HUES64 (cell line): ENCODE measurements around the gene PSME3IP1.

ENCODE experiments used
- H3K27ac ChIP-seq: 2 replicates; pipeline ENCODE4 v1.7.0; 2013; ENCODE audit warnings: low read depth, low read length, inconsistent platforms
- H3K27me3 ChIP-seq: 2 replicates; pipeline ENCODE4 v1.6.1; 2013; ENCODE audit warnings: mild to moderate bottlenecking, low read length; ENCODE audit not compliant: insufficient read depth
- H3K36me3 ChIP-seq: 2 replicates; pipeline ENCODE4 v1.6.1; 2013; ENCODE audit warnings: mild to moderate bottlenecking, low read length; ENCODE audit not compliant: insufficient read depth
- H3K4me1 ChIP-seq: 2 replicates; pipeline ENCODE4 v1.6.1; 2013; ENCODE audit warnings: mild to moderate bottlenecking, low read length, moderate library complexity; ENCODE audit not compliant: insufficient read depth
- H3K4me3 ChIP-seq: 2 replicates; pipeline ENCODE4 v1.5.1; 2013; ENCODE audit warnings: mild to moderate bottlenecking, low read length, moderate library complexity
- H3K9ac ChIP-seq: 2 replicates; pipeline ENCODE4 v1.6.1; 2013; ENCODE audit warnings: mild to moderate bottlenecking, low read depth, low read length
- H3K9me3 ChIP-seq: 2 replicates; pipeline ENCODE4 v1.6.1; 2013; ENCODE audit warnings: low read depth, low read length; ENCODE audit not compliant: insufficient read depth
- WGBS: fragments of 150-250, 120-280 bp; methylation state at CpG from one replicate; pipeline ENCODE4 v1.1.7; 2013; ENCODE audit warnings: missing lambda C conversion rate; 5-methylcytosine and 5-hydroxymethylcytosine counted together

PSME3IP1 gene

DNA sequence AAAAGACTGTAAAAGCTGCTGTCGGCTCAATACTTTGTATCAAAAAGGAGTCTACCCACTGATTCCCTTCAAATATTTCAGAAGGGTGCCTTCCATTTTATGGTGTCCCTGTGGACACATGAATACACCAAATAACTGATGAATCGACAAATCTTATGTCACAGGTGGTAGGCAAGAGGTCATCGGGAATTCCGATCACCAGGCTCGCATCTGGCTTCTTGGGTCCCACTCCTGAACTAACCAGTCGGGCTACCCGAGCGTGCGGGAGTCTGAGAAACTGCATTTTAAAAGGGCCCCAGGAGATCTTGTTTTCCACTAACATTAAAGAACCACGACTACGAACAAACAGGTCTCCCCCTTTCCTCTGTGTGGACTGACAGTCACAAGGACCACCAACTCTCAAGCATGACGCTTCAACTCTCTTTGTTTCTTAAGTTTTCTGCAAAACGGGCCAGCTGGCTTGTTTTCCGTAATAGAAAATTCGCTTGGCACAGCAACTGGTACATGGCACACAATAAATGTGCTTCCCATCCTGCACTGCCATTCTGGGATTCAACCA, 873 bp downstream of the PSME3IP1 start:
- 23% methylated on average over 15 of the region's 15 CpGs for WGBS

DNA sequence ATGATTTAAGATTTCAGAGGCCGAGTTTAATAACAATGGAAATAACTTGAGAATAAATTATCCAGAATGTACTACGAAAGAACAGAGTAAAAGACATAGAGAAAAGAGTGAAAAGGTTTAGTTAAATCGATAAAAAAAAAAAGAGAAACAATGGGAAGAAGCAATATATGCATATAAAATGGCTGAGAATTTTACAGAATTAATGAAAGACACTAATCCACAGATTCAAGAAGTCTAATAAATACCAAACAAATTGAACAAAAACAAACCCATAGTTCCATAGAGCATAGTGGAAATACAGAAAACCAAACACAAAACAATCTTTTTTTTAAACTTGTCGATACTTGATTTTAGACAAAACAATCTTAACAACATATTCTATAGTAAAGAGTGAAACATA, 1.7 kb downstream of the PSME3IP1 start:
- Histone ChIP-seq H3K27ac (no peak overlapping the region), H3K4me3 (peak overlapping the region; percentile 91)
- 93% methylated on average over 3 of the region's 4 CpGs for WGBS

More for the DNA sequence above, 873 bp downstream of the PSME3IP1 start:
- no peaks in the 10 kb centered on the region for H3K36me3 ChIP-seq
- H3K27me3 ChIP-seq, result no peaks in the 10 kb centered on the region
- H3K4me1 ChIP-seq, result peaks cover 22% of the 10 kb centered on the region; the same call in 1 of the 2 replicates
- H3K9ac ChIP-seq, result peak overlapping the region; percentile 91
- H3K27ac ChIP-seq, result peak overlapping the region; percentile 86
- H3K9me3 ChIP-seq, result no peaks in the 10 kb centered on the region
- peak overlapping the region; percentile 91 for H3K4me3 ChIP-seq

DNA sequence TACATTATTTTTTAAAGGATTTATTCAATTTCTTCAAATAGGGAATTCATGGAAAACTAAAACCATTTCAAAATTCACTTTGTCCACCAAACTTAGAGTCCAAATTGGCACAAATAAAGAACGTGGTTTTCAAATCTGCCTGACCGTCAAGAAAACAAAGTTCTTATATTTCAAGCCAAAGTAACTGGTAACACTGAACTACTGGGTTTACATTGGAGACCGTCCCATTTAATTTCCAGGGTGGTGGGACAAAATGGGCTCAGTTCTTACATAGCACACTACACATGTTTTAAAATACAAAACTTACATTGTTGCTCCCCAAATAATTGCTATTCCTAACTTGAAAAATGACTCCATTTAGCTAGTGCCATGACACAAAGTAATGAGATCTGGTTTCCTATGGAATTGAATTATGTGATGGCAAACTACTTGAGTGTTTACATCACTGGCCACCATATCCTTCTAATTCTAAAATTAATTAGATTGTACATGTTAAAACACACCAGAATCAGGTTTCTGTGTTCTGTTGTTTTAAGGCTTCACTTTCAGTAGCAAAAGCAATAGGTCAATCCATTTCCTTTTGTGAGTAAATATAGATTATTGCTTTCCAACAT, 6.5 kb downstream of the PSME3IP1 start:
- Histone ChIP-seq H3K4me3 (no peak overlapping the region), H3K27ac (0 out of 2 replicates have a peak overlapping the region, but pooled peaks have one; percentile 14), H3K9ac (no peak overlapping the region), H3K36me3 (0 out of 2 replicates have a peak, but pooled peaks cover 4% of the 10 kb centered on the region), H3K27me3 (no peaks in the 10 kb centered on the region), H3K4me1 (peaks cover 23% of the 10 kb centered on the region), H3K9me3 (no peaks in the 10 kb centered on the region)
- 81% methylated on average over 3 of the region's 3 CpGs for WGBS

More for the DNA sequence above, 1.7 kb downstream of the PSME3IP1 start:
- H3K36me3 ChIP-seq, result no peaks in the 10 kb centered on the region
- no peaks in the 10 kb centered on the region for H3K27me3 ChIP-seq
- H3K9me3 ChIP-seq, result no peaks in the 10 kb centered on the region
- H3K4me1 ChIP-seq, result peaks cover 30% of the 10 kb centered on the region
- no peak overlapping the region for H3K9ac ChIP-seq

DNA sequence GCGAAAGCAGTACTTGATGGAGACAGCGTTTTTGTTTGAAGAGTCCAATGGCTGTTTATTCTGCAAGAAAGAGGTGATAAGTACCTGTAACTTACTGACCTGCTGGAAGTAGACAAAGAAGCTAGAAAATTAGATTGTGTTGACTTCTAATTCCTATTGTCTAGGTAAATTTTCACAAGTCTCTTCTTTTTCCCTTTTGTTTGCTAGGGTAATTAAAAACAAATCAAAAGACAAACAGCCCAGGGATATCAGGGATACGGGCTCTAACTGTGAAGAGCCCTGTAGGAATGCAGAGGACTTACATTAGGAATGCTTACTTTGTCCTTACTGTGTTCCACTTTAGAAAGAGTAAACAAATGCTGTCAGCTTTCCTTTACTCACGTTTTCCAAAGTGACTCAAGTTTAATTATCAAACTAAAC, 7.0 kb downstream of the PSME3IP1 start:
- 0 out of 2 replicates have a peak, but pooled peaks cover 4% of the 10 kb centered on the region for H3K36me3 ChIP-seq
- H3K27ac ChIP-seq, result 0 out of 2 replicates have a peak overlapping the region, but pooled peaks have one; percentile 14
- WGBS, result 64% methylated on average over 3 of the region's 4 CpGs
- H3K4me3 ChIP-seq, result no peak overlapping the region
- H3K9me3 ChIP-seq, result no peaks in the 10 kb centered on the region
- peaks cover 20% of the 10 kb centered on the region for H3K4me1 ChIP-seq
- H3K27me3 ChIP-seq, result no peaks in the 10 kb centered on the region
- H3K9ac ChIP-seq, result no peak overlapping the region

DNA sequence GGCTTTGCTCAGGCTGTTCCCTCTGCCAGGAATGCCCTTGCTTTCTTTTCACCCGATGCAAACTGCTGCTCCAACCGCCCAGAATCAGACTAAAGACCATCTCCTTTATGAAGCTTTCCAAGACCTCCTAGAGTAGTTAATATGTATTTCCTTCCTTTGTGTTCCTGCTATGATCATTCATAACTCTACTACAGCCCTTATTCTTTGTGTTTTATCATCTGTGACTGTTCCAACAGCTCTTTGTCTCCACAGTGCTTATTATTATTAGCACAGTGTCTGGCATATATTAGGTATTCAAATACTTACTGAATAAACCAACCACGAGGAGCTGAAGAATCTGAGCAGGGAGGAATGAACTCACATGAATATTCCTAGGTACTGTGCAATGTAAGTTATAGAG, 7.6 kb downstream of the PSME3IP1 start:
- H3K4me3 ChIP-seq, result no peak overlapping the region
- no peaks in the 10 kb centered on the region for H3K27me3 ChIP-seq
- peaks cover 20% of the 10 kb centered on the region for H3K4me1 ChIP-seq
- no peak overlapping the region for H3K9ac ChIP-seq
- H3K27ac ChIP-seq, result no peak overlapping the region
- WGBS, result 93% methylated on average over 3 of the region's 3 CpGs
- no peaks in the 10 kb centered on the region for H3K9me3 ChIP-seq
- peaks cover 10% of the 10 kb centered on the region; the same call in 1 of the 2 replicates for H3K36me3 ChIP-seq

DNA sequence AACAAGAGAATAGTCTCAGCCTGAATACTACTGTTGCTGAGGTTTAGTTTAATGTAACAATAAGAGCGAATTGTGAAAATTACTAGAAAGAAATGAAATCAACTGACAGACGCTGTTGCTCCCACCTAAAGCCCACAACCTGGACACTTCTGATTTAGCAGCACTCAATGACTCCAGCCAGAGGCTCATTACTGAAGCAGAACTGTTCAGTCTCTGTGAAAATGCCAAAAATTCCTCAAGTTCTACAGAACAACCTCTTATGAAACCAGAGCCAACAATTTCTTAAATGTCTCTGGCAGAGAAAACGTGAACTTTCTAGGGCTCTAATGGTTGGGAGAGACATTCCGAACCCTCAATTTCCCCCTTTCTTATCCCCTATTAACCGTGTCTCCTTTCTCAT, 9.9 kb downstream of the PSME3IP1 start:
- Histone ChIP-seq H3K36me3 (peaks cover 33% of the 10 kb centered on the region), H3K27ac (no peak overlapping the region), H3K4me1 (peaks cover 14% of the 10 kb centered on the region), H3K4me3 (no peak overlapping the region), H3K9me3 (no peaks in the 10 kb centered on the region), H3K9ac (no peak overlapping the region), H3K27me3 (no peaks in the 10 kb centered on the region)
- 90% methylated on average over 5 of the region's 5 CpGs for WGBS

DNA sequence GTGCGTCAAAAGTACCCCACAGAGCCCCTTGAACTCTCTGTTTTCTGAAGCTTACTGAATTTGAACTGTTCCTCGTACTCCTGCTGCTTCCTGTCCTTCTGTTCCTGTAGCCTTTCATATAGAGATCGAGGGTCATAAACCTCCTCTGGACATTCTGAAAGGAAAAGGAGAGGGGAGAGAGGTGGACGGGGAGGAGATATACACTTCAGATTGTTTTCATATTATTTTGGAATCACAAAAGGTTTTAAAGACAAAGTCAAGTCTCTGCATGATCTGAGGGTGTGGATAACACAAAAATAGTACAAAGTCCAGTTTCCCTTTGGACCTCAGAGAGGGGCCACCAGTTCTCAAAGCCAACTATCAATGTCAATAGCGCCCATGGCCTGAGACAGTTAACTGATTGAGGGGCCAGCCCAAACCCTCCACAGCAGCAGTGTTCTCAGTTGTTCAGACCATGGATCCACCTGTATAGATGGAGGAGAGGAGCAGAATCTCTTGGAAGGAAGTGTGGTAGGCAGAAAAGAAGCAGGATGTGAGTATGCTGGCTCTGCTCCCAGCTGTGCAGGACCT, 13.0 kb downstream of the PSME3IP1 start:
- Histone ChIP-seq H3K9ac (no peak overlapping the region), H3K27ac (no peak overlapping the region), H3K4me3 (no peak overlapping the region), H3K4me1 (no peaks in the 10 kb centered on the region; the same call in 1 of the 2 replicates), H3K36me3 (peaks cover 52% of the 10 kb centered on the region), H3K27me3 (no peaks in the 10 kb centered on the region), H3K9me3 (no peaks in the 10 kb centered on the region)
- WGBS, result 95% methylated on average over 5 of the region's 5 CpGs

DNA sequence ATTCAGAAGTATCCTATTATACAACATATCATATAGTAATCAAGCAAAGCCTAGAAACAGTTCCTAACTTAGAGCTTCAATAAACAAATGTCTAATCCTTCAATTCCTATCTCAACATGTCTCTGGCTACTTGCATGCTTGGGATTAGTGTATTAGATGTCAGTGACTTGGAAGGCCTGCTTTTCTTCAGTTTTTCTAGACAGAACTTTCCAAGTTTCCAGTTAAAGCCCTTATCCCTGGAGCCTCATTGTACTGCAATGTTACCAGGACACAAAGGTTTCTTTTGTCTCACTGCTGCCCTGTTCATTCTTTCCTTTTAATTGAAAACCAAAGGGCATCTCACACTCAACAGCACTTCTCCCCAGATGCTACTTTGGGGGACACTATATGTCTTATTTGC, 16.5 kb downstream of the PSME3IP1 start:
- Histone ChIP-seq H3K36me3 (peaks cover 82% of the 10 kb centered on the region), H3K27me3 (no peaks in the 10 kb centered on the region), H3K27ac (no peak overlapping the region), H3K9me3 (no peaks in the 10 kb centered on the region), H3K9ac (no peak overlapping the region), H3K4me1 (no peaks in the 10 kb centered on the region; the same call in 1 of the 2 replicates), H3K4me3 (no peak overlapping the region)

DNA sequence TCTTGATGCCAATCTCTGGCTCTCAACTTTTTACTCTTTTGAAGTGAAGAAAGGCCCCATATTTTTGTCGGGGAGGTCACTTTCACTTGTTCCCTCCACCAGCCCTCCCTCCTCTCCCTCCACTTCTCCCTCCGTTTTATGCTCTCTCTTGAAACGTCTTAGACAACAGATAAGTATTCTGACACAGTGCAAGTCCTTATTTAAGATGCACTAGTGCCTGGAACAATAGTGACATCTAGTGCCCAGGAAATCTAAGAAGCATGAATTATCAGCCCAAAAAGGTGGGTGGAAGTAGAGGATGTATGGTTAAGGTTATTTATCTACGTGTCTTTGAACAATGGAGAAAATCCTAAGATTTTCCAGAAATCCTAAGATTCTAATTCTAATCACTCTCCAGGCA, 17.9 kb downstream of the PSME3IP1 start:
- Histone ChIP-seq H3K4me3 (no peak overlapping the region), H3K4me1 (no peaks in the 10 kb centered on the region; the same call in 1 of the 2 replicates), H3K27ac (no peak overlapping the region), H3K27me3 (no peaks in the 10 kb centered on the region), H3K9ac (no peak overlapping the region), H3K9me3 (no peaks in the 10 kb centered on the region), H3K36me3 (peaks cover 87% of the 10 kb centered on the region)
- WGBS, result 78% methylated on average over 3 of the region's 4 CpGs

DNA sequence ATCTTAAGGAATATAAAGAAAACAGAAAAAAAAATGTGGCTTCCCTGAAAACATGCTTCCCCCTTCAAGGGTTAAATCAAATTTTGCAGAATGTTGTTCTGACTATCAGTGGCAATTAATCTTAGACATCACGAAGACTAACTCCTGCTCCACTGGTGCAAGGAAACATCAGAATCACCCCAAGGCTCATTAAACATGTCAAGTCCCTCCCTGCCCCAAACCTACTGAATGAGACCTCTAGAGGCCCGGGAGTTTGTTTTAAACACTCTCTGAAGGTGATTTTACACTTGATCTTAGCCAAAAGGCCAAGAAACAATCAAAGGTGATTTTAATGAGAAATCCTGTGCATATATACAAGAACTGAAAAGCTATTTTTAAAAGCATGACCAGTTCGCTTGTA, 18.3 kb downstream of the PSME3IP1 start:
- Histone ChIP-seq H3K9me3 (no peaks in the 10 kb centered on the region), H3K27me3 (no peaks in the 10 kb centered on the region), H3K36me3 (peaks cover 86% of the 10 kb centered on the region), H3K4me1 (no peaks in the 10 kb centered on the region; the same call in 1 of the 2 replicates), H3K9ac (no peak overlapping the region), H3K4me3 (no peak overlapping the region), H3K27ac (no peak overlapping the region)
- 91% methylated on average over 3 of the region's 3 CpGs for WGBS

DNA sequence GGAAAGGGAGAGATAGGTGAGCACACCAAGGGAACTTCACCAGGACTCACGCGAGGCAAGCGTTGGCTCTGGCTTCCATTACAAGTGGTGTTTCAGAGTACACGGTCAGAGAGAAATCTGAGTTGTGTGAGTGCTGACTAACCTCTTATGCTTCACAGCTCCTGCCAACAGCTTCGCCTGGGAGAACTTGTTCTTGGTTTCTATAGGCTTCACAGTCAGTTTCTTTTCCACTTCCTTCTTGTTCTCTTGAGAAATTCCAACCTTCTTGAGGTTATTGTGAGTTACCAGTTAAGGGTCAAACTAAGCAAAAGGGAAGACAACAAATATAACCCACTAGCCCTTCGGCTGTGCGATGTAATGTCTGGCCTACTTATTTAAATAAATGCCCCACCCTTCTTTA, 18.9 kb downstream of the PSME3IP1 start:
- H3K9ac ChIP-seq, result no peak overlapping the region
- no peak overlapping the region for H3K27ac ChIP-seq
- no peaks in the 10 kb centered on the region for H3K27me3 ChIP-seq
- no peaks in the 10 kb centered on the region for H3K9me3 ChIP-seq
- H3K36me3 ChIP-seq, result peaks cover 86% of the 10 kb centered on the region
- H3K4me1 ChIP-seq, result no peaks in the 10 kb centered on the region; the same call in 1 of the 2 replicates
- H3K4me3 ChIP-seq, result no peak overlapping the region
- 97% methylated on average over 7 of the region's 7 CpGs for WGBS
